HG03460 (cell line): Measurements from ENCODE around the gene LIN7C.

Experiments
- ATAC-seq: cut with Tn5 transposase; IDR thresholded peaks from one replicate; pipeline ENCODE4 v1.9.1; 2021; ENCODE audit not compliant: unreplicated experiment

LIN7C gene

GRCh38 chr11:27470826-27471588 is 35.6 kb downstream of the LIN7C start:
- ATAC-seq, result no peak

GRCh38 chr11:27470166-27470565 is 36.4 kb downstream of the LIN7C start:
- ATAC-seq, result no peak

GRCh38 chr11:27468995-27469695 is 37.4 kb downstream of the LIN7C start:
- no peak for ATAC-seq

GRCh38 chr11:27468209-27468994 is 38.2 kb downstream of the LIN7C start:
- no peak for ATAC-seq

- no peak for ATAC-seq
Measured at GRCh38 chr11:27467181-27467913, 39.2 kb downstream of the LIN7C start.

- ATAC-seq, result no peak
Measured at GRCh38 chr11:27466363-27466762, 40.2 kb downstream of the LIN7C start.

GRCh38 chr11:27465629-27466028 is 40.9 kb downstream of the LIN7C start:
- ATAC-seq, result no peak

- ATAC-seq, result no peak
Measured at GRCh38 chr11:27464909-27465308, 41.7 kb downstream of the LIN7C start.

GRCh38 chr11:27464289-27464696 is 42.3 kb downstream of the LIN7C start:
- no peak for ATAC-seq

GRCh38 chr11:27462543-27462942 is 44.0 kb downstream of the LIN7C start:
- no peak for ATAC-seq

- no peak for ATAC-seq
Measured at GRCh38 chr11:27460158-27460978, 46.2 kb downstream of the LIN7C start.

- no peak for ATAC-seq
Measured at GRCh38 chr11:27459191-27459590, 47.4 kb downstream of the LIN7C start.

- no peak for ATAC-seq
Measured at GRCh38 chr11:27458182-27458581, 48.4 kb downstream of the LIN7C start.

GRCh38 chr11:27456795-27457329 is 49.7 kb downstream of the LIN7C start:
- ATAC-seq, result no peak

GRCh38 chr11:27456140-27456794 is 50.3 kb downstream of the LIN7C start:
- ATAC-seq, result no peak

GRCh38 chr11:27455667-27456066 is 50.9 kb downstream of the LIN7C start:
- ATAC-seq, result no peak

GRCh38 chr11:27453701-27454100 is 52.9 kb downstream of the LIN7C start:
- ATAC-seq, result no peak

GRCh38 chr11:27452147-27452546 is 54.4 kb downstream of the LIN7C start:
- ATAC-seq, result no peak

GRCh38 chr11:27451244-27451965 is 55.2 kb downstream of the LIN7C start:
- ATAC-seq, result no peak
